ENCODE measurements around the gene ZSWIM6. TPM values are rescaled to one million over a fixed set of nuclear protein-coding genes. Genes with fewer than 3 reads are reported as not detected.

The ZSWIM6 gene
- total RNA-seq, 1 experiment from 2014 or later, result 1.8 TPM

- in situ Hi-C loops (cut with HindIII; ENCODE audit: low pct_unique_long_range_greater_than_20kb, low sequenced_read_pairs), result no loop called here
- DNase-seq (ENCODE audit: low read depth), result peak; percentile 75
Measured at GRCh38 chr5:61304590-61305381, 27.3 kb upstream of the ZSWIM6 start.

- in situ Hi-C loops (cut with HindIII; ENCODE audit: low pct_unique_long_range_greater_than_20kb, low sequenced_read_pairs), result no loop called here
- no peak for DNase-seq (ENCODE audit: low read depth)
Measured at GRCh38 chr5:61306531-61307131, 25.4 kb upstream of the ZSWIM6 start.

GRCh38 chr5:61307191-61307590 is 24.9 kb upstream of the ZSWIM6 start:
- in situ Hi-C loops (cut with HindIII; ENCODE audit: low pct_unique_long_range_greater_than_20kb, low sequenced_read_pairs), result no loop called here
- no peak for DNase-seq (ENCODE audit: low read depth)

GRCh38 chr5:61307611-61308010 is 24.4 kb upstream of the ZSWIM6 start:
- in situ Hi-C loops (cut with HindIII; ENCODE audit: low pct_unique_long_range_greater_than_20kb, low sequenced_read_pairs), result no loop called here
- no peak for DNase-seq (ENCODE audit: low read depth)

GRCh38 chr5:61308712-61309111 is 23.3 kb upstream of the ZSWIM6 start:
- no peak for DNase-seq (ENCODE audit: low read depth)
- in situ Hi-C loops (cut with HindIII; ENCODE audit: low pct_unique_long_range_greater_than_20kb, low sequenced_read_pairs), result no loop called here

GRCh38 chr5:61309115-61309514 is 22.9 kb upstream of the ZSWIM6 start:
- in situ Hi-C loops (cut with HindIII; ENCODE audit: low pct_unique_long_range_greater_than_20kb, low sequenced_read_pairs), result no loop called here
- DNase-seq (ENCODE audit: low read depth), result no peak

DNA sequence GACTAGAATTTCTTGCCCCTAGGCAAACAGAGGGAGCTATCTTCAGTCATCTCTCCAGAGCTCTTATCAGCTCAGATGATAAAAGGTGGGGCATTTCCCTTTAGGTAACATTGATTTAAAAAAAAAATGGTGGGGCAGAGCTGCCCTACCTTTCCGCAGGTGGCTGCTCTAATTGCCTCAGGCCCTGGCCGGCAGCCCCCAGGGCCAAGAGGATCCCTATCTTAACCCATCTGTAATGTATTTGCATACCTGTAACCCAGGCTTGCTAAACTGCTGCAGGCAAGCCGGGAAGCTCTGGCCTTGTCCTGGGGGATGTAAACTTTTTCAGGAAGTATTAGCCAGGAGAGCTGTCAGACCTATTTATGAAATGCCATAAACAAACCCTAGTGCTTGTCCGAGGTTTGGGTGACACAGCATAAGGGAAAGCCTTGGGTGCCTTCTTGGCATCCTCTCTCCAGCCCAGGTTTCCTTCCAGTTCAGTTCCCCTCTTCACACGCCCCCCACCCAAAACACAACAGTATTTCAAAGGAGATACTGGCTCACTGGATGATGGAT is 20.9 kb upstream of the ZSWIM6 start:
- no peak for DNase-seq (ENCODE audit: low read depth)
- in situ Hi-C loops (cut with HindIII; ENCODE audit: low pct_unique_long_range_greater_than_20kb, low sequenced_read_pairs), result no loop called here

DNA sequence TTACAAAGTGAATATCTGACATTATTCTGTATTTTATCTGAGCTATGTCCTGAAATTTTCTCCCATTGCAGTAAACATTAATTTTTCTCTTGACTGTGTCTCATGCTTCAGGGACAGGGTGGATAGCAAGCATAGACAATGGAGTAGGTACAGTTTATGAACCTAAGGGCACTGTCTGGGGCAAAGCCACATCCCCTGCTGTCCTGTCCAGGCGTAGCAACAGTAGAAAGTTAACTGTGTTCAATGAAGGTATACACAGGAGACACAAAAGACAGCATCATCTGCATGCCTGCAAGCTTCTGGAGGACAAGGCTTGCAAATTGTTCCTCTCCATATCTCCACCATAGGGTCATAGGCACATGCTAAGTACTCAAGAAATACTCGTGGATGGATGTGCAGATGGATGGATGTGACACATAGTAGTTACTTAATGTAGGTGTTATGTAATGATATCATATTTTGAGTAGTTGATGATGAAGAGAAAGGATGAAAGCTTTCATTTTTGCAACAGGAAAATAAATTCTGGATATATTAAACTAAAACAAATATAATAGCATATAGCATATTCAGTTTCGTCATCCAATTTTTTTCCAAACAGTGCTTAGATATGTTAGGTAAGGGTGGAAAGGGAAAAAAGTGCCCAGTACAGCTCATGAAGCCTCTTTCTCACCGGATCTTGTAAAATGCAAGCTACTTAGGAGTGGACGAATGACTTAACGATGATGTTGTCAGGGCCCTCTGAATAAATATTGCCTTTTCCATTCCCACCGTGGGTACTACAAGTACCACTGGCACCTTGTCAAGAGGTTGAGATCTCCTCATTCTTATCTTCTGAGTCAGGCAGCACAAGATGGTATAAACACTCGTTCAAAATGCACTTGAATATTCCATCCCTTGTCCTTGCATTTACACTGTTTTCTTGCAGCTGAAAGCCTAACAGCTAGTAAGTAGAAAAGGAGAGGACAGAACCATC is 19.9 kb upstream of the ZSWIM6 start:
- peak; percentile 77 for DNase-seq (ENCODE audit: low read depth)
- in situ Hi-C loops (cut with HindIII; ENCODE audit: low pct_unique_long_range_greater_than_20kb, low sequenced_read_pairs), result no loop called here

DNA sequence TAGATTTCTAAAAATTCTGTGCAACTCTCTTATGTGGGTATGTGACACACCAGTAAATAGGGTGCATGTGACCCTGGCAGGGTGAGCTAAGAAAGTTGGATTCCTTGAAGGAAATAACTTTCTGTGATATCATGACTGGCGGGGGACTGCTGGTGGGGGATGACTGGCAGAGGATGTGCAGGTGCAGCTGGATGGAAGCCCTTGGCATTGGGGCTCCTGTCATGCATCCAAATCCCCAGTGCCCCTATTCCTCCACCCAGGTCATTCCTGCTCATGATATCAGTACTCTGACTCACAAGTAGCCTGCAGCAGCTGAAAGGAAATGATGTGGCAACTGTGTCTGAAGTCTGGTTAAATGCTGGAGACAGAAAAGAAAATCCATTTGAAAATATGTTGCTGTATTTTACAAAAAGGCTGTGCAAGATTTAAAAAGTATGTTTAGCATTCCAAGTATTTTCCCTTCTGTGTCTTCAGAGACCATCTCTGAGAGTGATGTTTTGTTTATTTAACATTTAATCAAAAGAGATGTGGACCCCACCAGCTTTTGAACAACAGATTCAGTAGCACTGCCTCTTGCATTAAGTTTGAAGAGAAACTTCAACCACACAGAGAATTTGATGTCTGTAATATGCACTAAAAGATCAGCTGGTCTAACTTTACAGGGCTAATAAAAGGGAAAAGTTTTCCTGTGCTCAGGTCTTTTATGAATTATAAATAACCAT is 17.9 kb upstream of the ZSWIM6 start:
- in situ Hi-C loops (cut with HindIII; ENCODE audit: low pct_unique_long_range_greater_than_20kb, low sequenced_read_pairs), result no loop called here
- peak; percentile 64 for DNase-seq (ENCODE audit: low read depth)

GRCh38 chr5:61318376-61318775 is 13.7 kb upstream of the ZSWIM6 start:
- in situ Hi-C loops (cut with HindIII; ENCODE audit: low pct_unique_long_range_greater_than_20kb, low sequenced_read_pairs), result no loop called here
- no peak for DNase-seq (ENCODE audit: low read depth)

DNA sequence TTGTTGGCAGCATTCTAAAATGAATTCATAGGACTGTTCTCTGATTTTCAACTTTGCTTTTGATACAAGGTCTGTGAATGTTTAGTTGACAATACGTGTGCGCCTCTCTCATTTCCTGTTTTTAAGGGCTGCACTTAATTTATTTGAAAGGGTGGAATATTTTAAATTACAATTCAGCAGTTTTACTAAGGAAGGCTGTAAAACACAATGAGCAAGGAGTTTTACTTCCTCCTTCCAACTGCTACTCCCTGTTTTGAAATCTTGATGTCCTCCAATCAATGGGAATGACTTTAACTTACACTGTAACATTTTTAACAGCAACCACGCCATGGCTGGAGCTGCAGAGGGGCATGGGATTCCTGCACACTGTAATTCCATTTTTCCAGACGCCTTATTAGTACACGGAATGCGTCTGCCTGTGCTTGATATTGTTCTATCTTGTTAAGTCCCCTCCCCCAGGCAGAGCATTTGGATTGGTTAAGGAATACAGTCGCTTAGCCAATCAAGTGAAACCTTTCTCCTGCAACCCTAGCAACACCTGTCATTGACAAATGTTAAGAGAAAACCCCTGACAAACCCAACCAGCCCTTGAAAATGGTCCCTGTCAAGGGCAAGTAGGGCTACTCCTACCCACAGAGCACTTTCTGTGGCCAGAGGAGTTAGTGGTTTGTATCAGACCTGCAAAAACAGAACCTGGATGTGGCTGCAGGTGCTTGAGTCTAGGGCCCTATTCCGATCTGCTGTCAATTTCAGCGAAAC is 12.5 kb upstream of the ZSWIM6 start:
- in situ Hi-C loops (cut with HindIII; ENCODE audit: low pct_unique_long_range_greater_than_20kb, low sequenced_read_pairs), result no loop called here
- DNase-seq (ENCODE audit: low read depth), result peak; percentile 40

- DNase-seq (ENCODE audit: low read depth), result no peak
- in situ Hi-C loops (cut with HindIII; ENCODE audit: low pct_unique_long_range_greater_than_20kb, low sequenced_read_pairs), result no loop called here
Measured at GRCh38 chr5:61320860-61321259, 11.2 kb upstream of the ZSWIM6 start.

- in situ Hi-C loops (cut with HindIII; ENCODE audit: low pct_unique_long_range_greater_than_20kb, low sequenced_read_pairs), result no loop called here
- DNase-seq (ENCODE audit: low read depth), result no peak
Measured at GRCh38 chr5:61321669-61322068, 10.4 kb upstream of the ZSWIM6 start.

DNA sequence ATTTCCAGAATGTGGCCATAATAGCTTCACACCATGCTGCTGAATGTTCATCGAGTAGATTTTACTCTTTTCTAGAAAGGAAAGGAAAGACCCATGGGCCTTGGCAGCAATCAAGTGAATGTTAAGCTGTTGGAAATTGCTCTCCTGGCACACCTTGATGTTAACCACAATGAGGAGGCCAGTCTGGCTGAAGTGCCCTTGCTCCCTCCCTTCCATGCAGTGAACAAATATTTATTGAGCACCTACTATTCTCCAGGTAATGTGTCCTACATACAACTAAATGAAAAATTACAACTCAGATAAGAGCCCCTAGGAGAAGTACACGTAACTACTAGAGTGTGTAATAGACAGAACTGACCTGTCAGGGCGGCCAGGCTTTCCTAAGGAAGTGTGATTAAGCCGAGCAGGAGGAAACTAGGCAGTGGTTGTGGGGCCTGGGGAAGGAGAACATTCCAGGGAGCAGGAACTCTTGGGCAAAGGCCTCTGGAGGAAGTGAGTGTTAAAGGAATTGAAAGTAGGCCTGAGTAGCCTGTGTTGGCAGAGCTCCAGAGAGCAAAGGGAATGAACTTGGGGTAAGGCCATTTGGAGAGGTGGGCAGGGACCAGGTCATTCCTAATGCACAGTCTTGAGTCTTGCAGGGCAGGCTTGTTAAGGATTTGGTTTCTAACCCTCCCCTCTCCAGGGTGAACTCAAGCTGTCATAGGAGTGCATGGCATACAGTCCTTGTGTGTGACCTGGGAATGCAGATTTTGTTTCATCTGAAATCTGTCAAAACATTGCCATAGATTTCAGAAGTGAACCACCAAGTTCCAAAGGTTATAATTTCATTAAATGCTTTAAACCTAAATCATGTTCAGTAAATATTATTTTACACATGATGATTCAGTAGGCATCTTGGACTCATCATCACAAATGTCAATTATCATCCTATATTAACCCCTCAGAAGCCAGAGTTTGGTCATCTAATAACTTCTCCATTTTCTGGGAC is 9.0 kb upstream of the ZSWIM6 start:
- in situ Hi-C loops (cut with HindIII; ENCODE audit: low pct_unique_long_range_greater_than_20kb, low sequenced_read_pairs), result no loop called here
- no peak for DNase-seq (ENCODE audit: low read depth)

DNA sequence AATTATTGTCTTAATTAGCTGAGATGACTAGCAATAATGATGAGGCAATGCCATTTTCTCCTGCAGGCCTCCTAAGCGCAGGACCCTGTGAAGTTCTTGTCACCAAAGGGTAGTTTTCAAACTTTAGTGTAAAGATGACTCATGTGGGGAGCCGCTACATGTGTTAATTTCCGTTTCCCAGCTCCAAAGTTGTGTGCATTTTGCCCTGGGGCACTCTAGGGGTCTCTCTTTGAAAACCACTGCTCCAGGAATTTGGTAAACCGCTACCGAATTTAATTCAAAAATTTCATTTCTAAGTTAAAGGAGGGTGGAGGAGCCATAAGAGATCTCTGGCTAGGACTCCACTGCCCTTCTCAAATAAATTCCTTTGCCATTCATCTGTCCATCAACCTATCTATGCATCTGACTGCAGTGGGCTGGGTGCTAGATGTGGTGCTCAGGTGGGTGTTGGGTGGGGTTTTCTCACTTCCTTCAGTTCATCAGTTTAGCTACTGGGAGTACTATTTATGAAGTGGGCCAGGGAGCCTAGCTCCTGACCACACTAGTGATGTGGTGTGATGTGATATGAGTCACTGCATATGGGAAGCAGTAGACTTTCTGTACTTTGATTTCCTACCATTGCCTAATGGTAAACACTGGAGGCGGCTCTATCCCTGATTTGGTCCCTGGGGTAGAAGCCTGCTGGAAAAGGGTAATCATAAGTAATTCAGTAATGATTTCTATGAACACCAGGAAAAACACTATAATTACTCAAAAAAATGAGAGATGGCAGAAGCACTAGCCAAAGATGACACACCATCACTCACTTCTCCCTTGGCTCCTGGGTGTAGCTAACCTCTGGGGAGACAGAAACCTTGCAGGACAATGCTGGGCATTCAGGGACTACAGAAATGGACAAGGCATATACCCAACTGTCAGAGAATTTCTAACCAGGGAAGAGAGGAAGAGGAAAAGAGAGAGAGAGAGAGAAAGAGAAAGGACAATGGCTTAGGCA is 4.0 kb upstream of the ZSWIM6 start:
- in situ Hi-C loops (cut with HindIII; ENCODE audit: low pct_unique_long_range_greater_than_20kb, low sequenced_read_pairs), result no loop called here

More for the DNA sequence above, 4.0 kb upstream of the ZSWIM6 start:
- DNase-seq (ENCODE audit: low read depth), result peak; percentile 37
